HG03103 (cell line): ENCODE measurements around the gene COMMD9.

Experiments
- ATAC-seq: cut with Tn5 transposase; IDR thresholded peaks from one replicate; pipeline ENCODE4 v1.9.1; 2021; ENCODE audit warnings: low read depth; ENCODE audit not compliant: unreplicated experiment

COMMD9 gene

DNA sequence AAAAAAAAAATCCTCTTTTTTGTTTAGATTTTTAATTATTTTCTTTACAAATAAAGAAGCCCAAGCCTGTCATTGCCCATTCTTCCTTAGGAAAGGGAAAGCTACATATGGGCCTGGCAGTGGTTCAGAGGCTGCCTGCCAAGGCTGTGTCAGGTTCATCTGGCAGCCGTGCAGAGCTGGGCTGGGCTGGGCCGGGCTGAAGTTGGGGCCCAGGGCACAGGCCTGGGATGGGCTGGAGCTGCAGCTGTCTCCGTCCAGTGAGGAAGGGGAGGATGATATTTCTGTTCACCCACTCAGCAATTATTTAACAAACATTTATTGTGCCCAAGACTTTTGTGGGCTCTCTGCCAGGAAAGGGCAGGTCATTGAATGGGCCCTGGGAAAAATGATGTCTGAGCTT is 11.4 kb upstream of the COMMD9 start:
- no peak for ATAC-seq

DNA sequence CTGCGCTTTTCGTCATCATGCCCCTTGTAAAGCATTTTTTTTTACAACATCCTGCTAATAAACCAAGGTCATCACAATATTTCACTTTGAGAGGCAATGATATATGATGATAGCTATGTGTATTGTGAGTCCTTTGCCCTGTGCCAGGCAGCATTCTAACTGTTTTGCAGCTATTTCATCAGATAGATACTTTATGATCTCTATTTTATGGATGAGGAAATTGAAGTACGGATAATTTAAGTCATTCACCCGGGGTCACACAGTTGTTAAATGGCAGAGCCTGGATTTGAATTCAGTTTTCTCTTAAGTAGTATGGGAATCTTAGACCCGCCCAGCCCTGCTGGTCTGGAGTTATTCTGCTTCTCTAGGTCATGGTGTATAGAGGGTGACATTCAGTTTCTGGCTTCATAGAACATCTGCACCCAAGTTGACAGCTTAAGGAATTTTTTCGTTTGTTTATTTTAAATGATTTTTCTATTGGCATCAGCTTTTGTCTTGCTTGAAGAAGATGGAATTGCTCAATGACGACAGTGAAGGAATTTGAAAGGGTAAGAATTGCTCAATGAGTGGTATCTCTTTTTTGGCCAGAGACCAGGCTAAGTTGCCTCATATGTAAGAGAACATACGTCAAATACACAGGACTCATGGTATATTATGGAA is 7.8 kb upstream of the COMMD9 start:
- no peak for ATAC-seq

DNA sequence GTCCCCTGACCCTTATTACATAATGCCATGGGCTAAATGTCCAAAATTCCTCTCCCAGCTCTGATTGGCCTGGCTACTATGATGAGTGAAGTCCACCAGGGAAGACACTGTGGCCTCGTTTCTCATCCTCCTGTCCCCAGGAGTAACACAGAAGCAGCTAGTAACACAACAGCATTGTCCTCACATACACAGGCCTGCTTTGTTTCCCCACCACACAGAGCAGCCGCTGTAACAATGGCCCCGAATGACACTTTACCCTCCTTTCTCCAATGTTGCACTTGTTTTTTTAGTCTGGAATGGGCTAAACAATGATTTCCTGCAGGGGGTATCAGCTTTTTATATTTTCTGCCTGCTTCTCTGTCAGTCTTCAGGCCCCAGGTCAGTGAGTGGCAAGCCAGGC is 6.7 kb upstream of the COMMD9 start, which contains the start of gene PRR5L:
Gene PRR5L (plus strand): TSS at position 363 of the 400 bp plus-strand sequence. CDS start 104,834 bp downstream, outside the sequence.
- ATAC-seq, result no peak

DNA sequence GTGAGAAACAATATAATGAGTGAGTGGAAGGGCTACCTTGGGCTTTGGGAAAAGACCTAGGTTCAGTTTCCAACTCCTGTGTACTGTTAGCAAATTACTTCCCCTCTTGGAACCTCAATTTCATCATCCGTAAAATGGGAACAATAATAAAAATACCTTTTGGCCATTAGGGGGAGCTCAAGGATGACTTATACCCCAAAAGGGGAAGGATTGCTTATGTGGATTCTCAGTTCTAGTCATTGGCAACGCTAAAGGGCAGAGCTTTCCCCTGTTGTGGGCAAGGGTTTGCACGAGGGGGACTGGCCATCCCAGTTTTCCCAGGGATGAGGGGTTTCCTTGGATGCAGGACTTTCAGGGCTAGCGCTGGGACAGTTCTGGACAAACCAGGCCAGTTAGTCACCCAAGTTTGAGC is 3.1 kb upstream of the COMMD9 start:
- ATAC-seq, result no peak

DNA sequence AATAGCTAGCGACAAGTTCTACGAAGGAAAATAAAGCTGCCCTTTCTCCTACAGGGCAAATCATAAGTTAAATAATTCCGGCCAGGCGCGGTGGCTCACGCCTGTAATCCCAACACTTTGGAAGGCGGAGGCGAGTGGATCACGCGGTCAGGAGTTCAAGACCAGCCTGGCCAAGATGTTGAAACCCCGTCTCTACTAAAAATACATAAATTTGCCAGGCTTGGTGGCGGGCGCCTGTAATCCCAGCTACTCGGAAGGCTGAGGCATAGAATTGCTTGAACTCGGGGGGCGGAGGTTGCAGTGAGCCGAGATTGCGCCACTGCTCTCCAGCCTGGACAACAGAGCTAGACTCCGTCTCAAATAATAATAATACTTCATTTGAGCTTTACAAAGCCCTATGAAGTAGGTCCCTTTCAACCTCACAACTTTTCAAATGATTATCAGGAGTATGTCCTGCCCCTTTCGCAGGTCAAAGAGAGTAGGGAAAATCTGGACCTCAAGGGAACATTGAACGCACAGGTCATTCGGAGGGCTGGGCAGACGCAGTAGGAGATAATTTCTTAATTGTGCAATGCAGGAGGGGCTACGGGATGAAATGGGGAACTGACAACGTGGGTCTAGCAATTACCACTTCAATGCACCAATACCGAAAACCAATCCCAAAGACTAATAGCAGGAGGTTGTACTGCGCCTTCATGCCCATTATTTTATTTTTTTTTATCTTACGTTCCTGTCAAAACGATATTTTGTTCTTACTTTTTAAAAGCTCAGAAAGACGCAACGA is 590 bp downstream of the COMMD9 start:
- no peak for ATAC-seq

DNA sequence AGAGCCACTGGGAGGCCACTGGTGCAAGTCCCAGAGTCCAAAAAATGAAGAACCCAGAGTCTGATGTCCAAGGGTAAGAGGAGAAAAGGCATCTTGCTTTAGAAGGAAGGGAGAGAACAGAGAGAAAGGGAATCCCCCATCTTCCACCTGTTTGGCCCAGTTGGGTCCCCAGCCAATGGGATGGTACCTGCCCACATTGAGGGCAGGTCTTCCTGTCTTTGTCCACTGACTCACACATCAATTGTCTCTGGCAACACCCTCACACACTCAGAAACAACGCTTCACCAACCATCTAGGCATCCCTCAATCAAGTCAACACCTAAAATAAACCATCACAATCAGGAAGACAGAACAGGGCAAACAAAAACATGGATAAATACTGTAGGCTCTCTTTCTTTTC is 6.3 kb downstream of the COMMD9 start:
- no peak for ATAC-seq

DNA sequence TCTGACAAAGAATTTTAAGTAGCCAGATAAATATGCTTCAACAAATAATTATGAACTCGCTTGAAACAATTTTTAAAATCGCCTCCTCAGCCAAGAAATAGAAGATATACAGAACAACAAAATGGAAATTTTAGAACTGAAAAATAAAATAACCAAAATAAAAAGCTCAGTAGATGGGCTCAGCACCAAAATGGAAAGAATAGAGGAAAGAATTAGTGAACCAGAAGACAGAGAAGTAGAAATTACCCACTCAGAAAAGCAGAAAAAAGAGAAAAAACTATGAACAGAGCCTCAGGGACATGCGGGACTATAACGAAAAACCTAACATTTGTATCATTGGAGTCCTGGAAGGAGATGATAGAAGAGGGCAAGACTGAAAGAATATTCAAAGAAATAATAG is 7.4 kb downstream of the COMMD9 start:
- ATAC-seq, result no peak

DNA sequence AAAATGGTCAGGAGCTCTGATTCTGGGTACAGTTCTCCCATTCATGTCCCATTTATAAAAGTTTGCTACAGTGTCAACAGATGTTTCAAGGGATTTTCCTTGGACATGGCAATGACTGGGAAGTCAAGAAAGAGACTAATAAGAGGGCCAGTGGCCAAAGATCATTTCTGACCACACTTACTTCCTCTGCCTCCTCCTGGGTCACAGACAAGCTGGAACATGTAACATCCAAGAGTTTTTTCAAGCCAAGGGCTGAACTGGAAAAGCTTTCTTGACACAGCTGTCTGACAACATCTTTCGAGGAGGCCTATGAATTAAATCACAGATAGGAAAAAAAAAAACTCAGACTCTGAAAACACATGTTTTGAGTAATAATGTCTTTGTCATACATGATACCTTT is 8.7 kb downstream of the COMMD9 start:
- ATAC-seq, result no peak

DNA sequence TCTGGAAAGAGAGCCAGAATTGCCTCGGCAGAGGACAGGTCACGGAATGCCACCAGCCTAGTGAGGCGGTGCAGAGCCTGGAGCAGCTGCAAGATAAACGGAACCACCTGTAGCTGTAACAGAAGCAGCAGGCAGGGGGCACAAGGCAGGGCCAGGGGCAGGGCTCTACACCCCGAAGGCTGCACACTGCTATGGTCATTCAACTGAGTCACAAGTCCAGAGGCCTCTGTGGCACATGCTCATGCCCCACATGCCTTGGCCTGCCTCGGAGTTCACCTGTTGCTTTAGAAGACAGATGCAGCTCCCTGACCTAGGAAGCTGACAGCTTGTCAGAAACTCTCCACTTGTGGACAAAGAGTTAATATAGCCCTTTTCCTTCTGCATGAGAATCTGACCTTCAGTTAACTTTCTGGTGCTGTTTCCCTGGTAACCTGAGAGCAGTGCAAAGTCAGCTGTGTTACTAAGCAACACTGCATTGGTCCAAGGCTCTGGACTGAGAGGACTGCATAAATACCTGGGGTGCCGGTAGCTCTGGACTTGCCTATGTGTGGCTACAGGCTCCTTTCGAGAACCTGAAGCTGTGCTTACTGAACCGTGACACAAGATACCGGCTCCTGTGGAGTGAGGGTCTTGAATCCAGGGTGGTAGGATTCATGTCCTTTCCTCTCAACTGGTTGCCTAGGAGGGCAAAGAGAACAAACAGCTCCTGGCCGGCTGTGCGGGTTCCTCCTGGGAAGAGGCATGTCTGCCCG is 10.5 kb downstream of the COMMD9 start:
- no peak for ATAC-seq

DNA sequence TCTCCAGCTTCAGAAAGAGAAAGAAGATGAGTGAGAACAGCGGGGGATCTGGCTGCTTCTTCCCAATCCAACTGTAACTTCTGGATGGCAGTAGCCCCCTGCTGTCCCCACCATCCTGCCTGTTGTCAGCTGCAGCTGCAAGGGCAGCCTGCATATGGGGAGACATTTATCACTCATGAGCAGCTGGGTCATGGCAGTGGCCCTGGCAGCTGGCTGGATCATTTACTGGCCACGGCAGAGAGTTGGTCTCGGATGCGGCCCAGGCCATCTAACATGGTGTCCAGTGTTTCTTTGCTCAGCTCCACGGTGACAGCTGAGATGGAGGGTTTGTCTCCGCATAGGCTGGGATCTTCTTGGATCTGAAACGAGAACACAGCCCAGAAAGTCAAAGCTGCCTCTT is 14.8 kb downstream of the COMMD9 start:
- no peak for ATAC-seq

DNA sequence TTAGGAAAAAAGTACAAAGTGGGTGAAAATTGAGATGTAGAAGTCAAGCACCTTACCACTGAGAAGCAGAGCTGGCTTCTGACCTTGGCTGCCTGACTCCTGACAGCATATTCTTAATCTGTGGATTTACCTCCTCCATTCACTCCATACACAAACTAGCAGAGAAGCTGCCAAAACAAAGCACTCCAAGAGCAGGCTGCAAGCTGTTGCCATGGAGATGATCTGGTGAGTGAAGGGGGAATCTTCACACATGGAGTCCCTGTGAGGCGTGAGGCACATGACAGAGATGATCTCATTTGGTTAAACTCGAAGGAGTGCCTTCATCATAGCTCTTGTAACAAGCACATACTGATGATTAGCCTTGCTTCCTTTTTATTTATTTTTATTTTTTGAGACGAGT is 16.1 kb downstream of the COMMD9 start:
- no peak for ATAC-seq

DNA sequence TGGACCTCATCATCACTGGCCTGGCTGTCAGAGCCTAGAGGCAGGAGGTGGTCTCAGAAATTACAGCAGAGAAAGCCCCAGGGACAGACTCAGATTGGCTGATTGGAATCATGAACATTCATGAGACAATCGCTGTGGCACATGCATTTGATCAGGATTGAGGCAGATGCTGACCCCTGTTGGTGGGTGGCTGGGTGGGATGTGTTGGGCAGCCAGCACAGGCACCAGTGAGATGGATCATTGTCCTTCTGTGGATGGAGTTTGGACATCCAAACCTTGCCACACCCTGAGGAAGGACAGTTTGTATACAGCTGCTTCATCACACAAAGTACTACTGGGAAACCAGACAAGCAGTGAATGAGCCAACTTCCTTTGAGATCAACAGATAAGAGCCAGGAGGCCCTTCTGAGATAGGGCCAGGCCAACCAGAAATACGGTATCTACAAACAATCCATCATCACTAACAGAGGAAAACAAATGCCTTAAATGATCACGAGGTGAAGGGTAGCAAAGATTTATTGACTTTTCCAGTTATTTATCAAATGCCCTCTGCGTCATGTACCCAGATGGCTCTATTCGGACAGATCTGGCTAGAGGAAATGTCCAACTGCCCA is 17.3 kb downstream of the COMMD9 start:
- no peak for ATAC-seq

DNA sequence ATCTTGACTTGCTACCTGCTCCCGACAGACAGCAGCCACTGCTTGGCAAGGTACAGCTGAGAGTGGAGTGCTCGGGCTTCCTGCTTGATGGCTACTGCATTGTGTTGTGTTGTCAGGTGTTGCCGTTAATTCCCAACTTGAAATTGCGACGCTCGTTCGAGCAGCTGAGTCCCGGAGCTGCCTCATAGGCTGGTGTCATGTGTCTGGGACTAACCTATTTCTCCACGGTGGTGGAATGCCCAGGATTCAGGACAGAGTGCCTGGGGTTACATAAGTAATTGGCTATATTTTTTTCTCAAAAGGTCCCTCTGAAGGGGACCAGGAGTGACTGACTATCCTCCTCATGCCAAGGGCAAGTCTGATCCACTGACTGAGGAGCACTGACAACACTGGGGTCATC is 18.5 kb downstream of the COMMD9 start:
- no peak for ATAC-seq

DNA sequence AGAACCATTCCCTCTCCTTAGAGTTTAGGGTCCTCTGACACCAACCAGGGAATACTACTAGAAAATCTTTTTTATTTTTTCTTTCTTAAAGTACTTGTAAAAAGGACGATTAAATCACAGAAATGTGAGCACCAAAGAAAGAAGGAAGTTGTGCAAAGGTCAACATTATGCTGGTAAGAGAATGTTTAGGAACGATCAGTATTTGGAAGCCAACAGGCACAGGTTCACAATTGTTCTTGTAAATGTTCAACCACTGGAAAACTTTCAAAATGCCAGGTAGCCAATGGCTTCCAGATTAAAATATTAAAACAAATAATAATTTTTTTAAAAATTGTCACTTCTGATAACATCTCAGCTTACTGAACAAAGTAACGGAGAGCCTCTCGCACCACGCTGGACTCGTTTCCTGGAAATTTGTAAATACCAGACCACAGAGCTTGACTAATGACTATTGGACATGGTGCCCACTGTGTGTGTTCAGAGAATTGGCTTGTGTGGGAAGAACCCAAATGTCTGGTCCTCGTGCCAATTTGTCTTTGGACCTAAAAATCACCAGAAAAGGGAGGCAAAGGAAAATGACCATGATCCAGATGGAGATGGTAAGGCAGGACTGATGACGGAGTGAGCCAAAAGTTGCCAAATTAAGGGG is 20.8 kb downstream of the COMMD9 start:
- no peak for ATAC-seq

DNA sequence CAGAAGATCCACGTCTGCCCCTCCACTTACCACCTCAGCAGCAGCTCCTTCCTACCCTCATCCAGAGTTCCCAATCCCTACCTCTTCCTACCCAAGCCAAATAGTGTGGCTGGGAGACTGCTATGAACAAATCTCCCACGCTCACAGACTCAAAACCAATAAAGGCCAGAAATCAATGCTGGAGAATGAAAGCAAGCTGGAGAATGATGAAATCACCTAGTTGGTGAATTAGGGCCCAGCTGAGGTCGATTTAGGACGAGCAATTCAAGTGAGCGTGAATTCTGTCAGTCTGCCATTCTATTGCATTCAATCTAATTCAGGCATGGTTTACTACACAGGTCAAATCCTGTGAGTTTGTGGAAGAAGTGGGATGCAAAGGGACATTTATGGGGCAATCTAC is 22.5 kb downstream of the COMMD9 start:
- ATAC-seq, result no peak

DNA sequence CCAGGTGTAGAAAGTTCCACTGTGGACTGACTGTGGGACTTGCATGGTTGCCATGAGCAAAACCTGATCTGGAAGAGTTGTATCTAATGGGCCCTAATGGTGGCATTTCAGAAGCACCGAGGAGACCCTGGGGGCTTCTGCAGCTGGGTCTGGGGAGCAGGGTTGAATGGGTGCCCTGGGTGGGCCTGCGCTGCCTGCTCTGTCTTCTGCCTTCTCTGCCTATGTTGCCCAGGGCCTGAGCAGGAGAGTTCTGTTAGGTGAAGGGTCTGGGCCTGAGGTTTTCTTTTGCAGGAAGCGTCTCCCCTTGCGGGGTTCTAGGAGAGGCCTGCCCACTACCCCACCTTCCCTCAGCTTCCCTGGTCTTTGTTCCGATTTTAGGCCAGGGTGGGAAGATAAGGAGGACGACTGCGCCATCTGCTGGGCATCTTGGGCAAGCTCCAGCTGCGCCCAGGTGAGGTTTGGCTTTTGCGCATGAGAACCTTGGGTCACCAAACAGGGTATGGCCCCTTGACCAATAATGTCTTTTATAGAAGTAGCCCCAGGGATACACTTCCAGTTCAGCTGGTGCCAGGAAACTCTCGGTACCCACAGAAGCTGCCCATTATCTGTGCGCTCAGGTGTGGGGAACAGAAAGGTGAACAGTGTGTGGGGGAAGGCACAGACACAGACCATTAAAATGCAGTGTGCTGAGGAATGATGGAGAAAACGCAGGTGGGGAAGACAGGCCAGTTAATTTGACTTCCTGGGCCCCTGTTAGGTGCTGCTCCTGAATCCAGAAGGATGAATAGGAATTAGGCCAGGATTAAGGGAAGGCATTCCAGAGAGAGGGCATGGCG is 23.2 kb downstream of the COMMD9 start:
- ATAC-seq, result peak; percentile 80

DNA sequence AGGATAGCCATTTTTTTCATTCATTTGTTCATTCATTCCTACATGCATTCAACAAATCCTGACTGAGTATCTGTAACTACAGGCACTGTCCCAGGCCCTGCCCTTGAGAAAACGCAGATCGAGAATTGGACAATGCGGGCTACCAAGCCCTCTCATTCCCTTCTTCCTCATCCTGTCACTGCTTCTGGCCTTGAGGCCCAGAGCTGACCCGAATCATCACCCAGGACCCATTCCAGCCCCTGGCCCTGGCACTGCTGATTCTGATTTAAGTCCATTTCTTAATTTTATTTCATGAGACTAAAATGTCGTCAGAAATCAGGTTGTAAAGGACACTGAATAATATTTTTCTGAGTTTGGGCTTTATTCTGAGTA is 24.3 kb downstream of the COMMD9 start:
- no peak for ATAC-seq

DNA sequence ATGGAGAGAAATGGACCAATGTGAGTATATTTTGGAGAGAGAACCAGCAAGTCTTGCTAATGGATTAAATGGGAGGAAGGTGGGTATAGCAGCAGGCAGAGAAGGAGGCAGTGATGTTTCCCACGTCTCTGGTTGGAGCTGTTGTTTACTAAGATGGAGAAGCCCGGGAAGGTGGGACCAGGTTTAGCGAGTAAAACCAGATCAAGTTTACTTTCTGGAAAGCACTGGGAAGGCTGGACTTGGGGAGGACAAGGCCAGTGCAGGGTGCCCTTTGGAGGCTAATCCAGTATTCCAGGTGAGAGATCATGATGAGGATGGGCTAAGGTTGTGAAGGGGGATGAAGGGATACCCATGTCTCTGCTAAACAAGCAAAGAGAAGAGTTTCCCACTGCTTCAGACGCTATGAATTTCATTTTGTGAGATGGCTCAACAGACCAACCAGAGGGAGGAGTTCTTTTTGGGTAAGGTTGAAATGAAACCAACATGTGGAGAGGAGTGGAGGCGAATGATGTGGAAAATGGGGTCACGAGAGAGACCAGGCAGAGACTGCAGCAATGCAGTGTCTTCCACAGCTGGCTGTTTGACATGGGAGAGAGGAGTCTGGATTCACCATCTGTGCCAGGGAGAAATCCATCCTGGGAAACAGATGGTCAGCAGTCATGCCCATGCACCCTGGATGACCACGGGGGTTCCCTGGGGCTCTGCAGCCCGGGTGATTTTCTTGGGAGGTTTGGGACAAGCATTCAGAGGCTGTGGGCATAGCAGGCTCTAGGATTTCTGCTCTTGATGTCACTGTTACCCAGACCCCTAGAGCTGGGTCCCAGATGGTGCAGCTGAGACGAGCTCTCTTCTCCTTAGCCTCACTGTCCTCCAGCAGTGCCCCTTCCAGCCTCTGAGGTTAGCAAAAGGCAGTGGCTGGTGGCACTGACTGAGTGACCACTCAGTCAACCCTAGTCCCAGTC is 24.9 kb downstream of the COMMD9 start:
- no peak for ATAC-seq

DNA sequence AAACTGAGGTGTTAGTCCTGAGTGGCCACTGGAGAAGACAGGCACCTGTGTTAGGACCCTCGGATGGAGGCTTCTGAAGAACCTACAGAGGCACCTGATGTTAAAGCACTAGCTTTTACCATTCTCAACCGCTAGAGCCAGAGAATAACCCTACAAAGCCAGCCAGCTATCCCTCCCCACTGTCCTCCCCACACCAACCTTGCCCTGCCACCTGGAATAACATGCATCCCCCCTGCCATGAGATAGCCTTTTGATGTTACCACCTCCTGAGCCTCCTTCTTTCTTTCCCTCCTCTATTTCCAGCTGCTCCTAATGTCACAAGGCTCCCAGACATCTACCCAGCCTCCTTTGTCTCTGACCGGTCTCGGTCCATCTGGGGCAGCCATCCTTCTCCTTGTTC is 28.1 kb downstream of the COMMD9 start:
- no peak for ATAC-seq
